HFFc6 (cell line): ENCODE measurements around the gene TUB. TPM values are rescaled to one million over a fixed set of nuclear protein-coding genes. Genes with fewer than 3 reads are reported as not detected.
A peak's percentile ranks its signal among the peaks of the same experiment; 100 is the strongest.

Experiments used
- DNase-seq: peaks from one replicate; pipeline ENCODE4 v3.0.0-alpha.2; 2018
- H3K27ac Mint-ChIP-seq: 2 replicates; pipeline ENCODE4 v1.8.0; 2020; ENCODE audit warnings: mild to moderate bottlenecking, mixed read lengths
- H3K27me3 Mint-ChIP-seq: 2 replicates; pipeline ENCODE4 v1.8.0; 2021; ENCODE audit warnings: mild to moderate bottlenecking, moderate library complexity, mixed read lengths; ENCODE audit not compliant: insufficient read depth
- H3K36me3 Mint-ChIP-seq: 2 replicates; pipeline ENCODE4 v1.8.0; 2021; ENCODE audit warnings: low read depth, mixed read lengths
- H3K4me1 Mint-ChIP-seq: 2 replicates; pipeline ENCODE4 v1.8.0; 2020; ENCODE audit warnings: low read depth, mixed read lengths
- H3K4me3 Mint-ChIP-seq: 2 replicates; pipeline ENCODE4 v1.8.0; 2020; ENCODE audit warnings: mild to moderate bottlenecking, moderate library complexity, mixed read lengths
- H3K9me3 Mint-ChIP-seq: 2 replicates; pipeline ENCODE4 v1.8.0; 2020; ENCODE audit warnings: mild to moderate bottlenecking, mixed read lengths
- total RNA-seq, 6 experiments: library from RNA; stranded (reverse); fragmentation: NEBNext Ultra II Directional; extraction: Animal tissue kit (Norgen Biotek cat#: 25700); gene quantifications; 2 replicates in 1 of 6; 3 replicates in 5 of 6; pipeline ENCODE4 v1.2.3, GENCODE V29; 2021
- TF ChIP-seq, protein P1 (sequence below): fragments of 200-600 bp; sonication (generic); IDR thresholded peaks from 2 replicates; pipeline ENCODE4 v1.5.0; 2021; ENCODE audit warnings: antibody characterized with exemption, mild to moderate bottlenecking

The TUB gene
- total RNA-seq, 6 experiments from 2014 or later: 1.7 to 10.1 (median 1.8) TPM

DNA sequence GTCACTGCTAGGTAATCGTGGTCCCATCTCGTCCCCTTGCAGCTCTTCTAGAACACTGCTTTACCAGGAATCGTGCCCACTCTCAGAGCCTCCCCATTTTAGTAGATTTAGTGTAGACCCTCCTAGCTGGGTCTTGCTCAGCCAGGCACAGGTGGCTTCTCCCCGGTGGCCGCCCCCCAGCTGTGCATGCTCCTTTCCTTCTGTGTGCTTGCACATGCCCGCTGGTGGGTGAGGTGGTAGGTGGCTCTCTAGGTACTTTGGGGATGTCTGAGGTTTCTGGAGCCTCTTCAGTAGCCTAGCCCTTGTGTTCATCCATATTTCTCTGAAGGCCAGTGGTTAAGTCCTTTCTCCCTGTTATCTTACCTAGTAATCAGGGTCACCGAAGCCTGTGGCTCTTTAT is 5.6 kb downstream of the TUB start:
- no peak overlapping the region for H3K27ac Mint-ChIP-seq

DNA sequence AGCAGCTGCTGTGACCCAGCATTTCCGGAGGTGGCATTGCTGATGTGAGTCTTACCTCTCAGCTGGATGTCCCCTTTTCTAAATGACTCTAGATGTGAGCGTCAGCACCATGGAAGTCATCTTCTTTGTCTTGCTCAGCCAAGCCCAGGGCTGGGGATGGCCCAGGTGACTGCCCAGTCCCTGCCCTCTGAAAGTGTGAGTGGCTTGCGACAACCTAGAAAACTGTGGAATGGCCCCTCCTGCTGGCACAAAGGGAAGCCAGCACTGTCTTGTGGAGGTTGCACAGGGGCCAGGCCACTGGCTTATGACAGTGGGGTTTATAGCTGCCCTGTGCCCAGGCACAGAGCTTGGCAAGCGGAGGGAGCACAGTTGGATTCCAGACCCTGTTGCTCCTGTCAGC is 6.2 kb downstream of the TUB start:
- TF ChIP-seq, protein P1, sequence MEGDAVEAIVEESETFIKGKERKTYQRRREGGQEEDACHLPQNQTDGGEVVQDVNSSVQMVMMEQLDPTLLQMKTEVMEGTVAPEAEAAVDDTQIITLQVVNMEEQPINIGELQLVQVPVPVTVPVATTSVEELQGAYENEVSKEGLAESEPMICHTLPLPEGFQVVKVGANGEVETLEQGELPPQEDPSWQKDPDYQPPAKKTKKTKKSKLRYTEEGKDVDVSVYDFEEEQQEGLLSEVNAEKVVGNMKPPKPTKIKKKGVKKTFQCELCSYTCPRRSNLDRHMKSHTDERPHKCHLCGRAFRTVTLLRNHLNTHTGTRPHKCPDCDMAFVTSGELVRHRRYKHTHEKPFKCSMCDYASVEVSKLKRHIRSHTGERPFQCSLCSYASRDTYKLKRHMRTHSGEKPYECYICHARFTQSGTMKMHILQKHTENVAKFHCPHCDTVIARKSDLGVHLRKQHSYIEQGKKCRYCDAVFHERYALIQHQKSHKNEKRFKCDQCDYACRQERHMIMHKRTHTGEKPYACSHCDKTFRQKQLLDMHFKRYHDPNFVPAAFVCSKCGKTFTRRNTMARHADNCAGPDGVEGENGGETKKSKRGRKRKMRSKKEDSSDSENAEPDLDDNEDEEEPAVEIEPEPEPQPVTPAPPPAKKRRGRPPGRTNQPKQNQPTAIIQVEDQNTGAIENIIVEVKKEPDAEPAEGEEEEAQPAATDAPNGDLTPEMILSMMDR: peak; percentile 64
- Mint-ChIP-seq H3K27me3 (peaks cover 31% of the 10 kb centered on the region), H3K4me1 (no peaks in the 10 kb centered on the region; the same call in 1 of the 2 replicates), H3K36me3 (no peaks in the 10 kb centered on the region), H3K9me3 (no peaks in the 10 kb centered on the region), H3K27ac (no peak overlapping the region), H3K4me3 (no peak overlapping the region)
- no peak for DNase-seq

More for the DNA sequence above, 5.6 kb downstream of the TUB start:
- no peak overlapping the region for H3K4me3 Mint-ChIP-seq
- no peaks in the 10 kb centered on the region for H3K36me3 Mint-ChIP-seq
- no peak for DNase-seq
- H3K4me1 Mint-ChIP-seq: no peaks in the 10 kb centered on the region; the same call in 1 of the 2 replicates
- no peaks in the 10 kb centered on the region for H3K9me3 Mint-ChIP-seq
- H3K27me3 Mint-ChIP-seq: peaks cover 34% of the 10 kb centered on the region
- TF ChIP-seq, protein P1: no peak

DNA sequence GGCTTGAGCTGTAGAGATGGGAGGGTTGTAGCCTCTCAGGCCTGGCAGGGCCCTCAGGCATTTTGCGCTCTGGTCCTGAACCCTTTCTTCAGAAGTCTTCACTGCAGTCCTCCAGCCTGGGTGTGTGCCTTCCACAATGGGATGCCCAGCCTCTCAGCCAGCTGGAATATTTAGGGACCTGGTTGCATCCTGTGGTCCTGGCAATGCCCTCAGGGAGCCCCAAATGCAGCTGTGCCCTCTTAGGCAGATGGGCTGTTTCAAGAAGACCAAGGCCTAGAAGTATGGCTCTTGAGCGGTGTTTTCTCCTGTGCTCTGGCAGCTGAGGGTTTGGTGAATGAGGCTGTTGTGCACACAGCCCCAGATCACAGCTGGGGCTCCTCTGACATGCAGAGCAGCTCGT is 6.7 kb downstream of the TUB start:
- TF ChIP-seq, protein P1: no peak
- Mint-ChIP-seq H3K4me1 (peaks cover 5% of the 10 kb centered on the region), H3K27me3 (peaks cover 27% of the 10 kb centered on the region), H3K27ac (no peak overlapping the region), H3K4me3 (no peak overlapping the region), H3K9me3 (no peaks in the 10 kb centered on the region), H3K36me3 (no peaks in the 10 kb centered on the region)
- DNase-seq: no peak

DNA sequence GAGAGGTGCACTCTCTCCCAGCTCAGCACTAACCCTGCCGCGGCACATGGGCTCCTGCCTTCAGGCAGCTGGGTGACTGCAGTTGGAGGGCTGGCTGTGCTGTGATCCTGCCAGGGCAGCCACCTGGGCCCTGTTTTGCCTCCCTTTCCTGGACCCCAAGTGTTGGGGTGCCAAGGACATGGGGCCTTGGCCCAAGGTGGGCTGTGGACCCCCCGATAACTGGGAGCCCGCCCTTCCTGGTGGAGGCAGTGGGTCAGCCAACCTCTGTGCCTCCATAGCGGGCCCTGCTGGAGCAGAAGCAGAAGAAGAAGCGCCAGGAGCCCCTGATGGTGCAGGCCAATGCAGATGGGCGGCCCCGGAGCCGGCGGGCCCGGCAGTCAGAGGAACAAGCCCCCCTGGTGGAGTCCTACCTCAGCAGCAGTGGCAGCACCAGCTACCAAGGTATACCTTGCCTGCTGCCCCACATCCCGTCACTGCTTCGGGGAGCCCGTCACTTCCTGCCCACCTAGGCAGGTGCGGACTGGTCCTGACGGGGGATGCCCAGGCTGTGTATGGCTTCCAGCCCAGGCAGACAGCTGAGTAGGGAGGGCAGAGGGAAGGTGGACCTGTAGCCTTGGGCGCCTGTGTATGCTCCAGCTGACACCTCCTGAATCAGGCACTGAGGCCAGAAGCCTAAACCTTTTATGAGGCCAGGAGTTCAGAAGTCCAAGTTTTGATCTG is 8.9 kb downstream of the TUB start:
- Mint-ChIP-seq H3K4me3 (no peak overlapping the region), H3K4me1 (peaks cover 8% of the 10 kb centered on the region), H3K27ac (no peak overlapping the region), H3K9me3 (no peaks in the 10 kb centered on the region), H3K36me3 (no peaks in the 10 kb centered on the region), H3K27me3 (peaks cover 16% of the 10 kb centered on the region)
- DNase-seq: no peak
- TF ChIP-seq, protein P1: no peak

DNA sequence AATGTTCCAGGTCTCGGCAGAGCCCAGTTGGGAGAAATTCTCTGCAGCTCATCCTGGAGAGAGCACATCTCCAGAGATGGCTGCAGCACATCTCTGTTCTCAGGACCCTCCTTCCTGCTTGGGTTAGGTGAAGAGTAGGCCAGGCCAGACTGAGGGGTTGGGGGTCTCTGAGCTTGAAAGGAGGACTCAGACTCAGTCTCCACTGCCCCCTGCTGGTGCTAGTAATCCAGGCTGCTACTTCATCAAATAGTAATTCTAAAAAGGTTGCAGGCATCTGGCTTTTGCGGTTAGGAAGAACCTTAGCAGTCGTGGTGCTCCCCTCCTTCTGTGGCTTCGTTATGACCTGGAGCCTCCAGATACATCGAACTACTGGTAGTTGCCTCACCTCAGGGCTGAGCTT is 9.7 kb downstream of the TUB start:
- Mint-ChIP-seq H3K9me3 (no peaks in the 10 kb centered on the region), H3K4me1 (peaks cover 8% of the 10 kb centered on the region), H3K36me3 (no peaks in the 10 kb centered on the region), H3K4me3 (no peak overlapping the region), H3K27ac (no peak overlapping the region), H3K27me3 (peaks cover 9% of the 10 kb centered on the region; the same call in 1 of the 2 replicates)
- TF ChIP-seq, protein P1: peak; percentile 77
- no peak for DNase-seq
